BE2C (cell line): Measurements from ENCODE around the gene CZIB.
"Not testable (repeated sequence)": the region's sequence is repeated elsewhere in the genome, so short reads cannot be mapped to it uniquely, and the experiment has no call there.

Experiments
- DNase-seq: peaks from one replicate; pipeline ENCODE4 v3.0.0-alpha.2; 2020
- H3K27me3 ChIP-seq: fragments of 250-450 bp; sonication (Bioruptor Pico); 2 replicates; pipeline ENCODE4 v1.5.1; 2020; ENCODE audit warnings: mild to moderate bottlenecking
- H3K36me3 ChIP-seq: fragments of 250-450 bp; sonication (Bioruptor Pico); 2 replicates; pipeline ENCODE4 v1.5.1; 2020; ENCODE audit warnings: mild to moderate bottlenecking
- H3K4me1 ChIP-seq: fragments of 250-450 bp; sonication (Bioruptor Pico); 2 replicates; pipeline ENCODE4 v1.5.1; 2020
- H3K4me3 ChIP-seq: 2 replicates; pipeline ENCODE4 v1.5.1; 2011; ENCODE audit warnings: low read depth, low read length
- H3K9me3 ChIP-seq: fragments of 250-450 bp; sonication (Bioruptor Pico); 2 replicates; pipeline ENCODE4 v1.5.1; 2020
- CTCF ChIP-seq: IDR thresholded peaks from 2 replicates; pipeline ENCODE4 v1.5.1; 2012; ENCODE audit warnings: mild to moderate bottlenecking, low read depth, low read length

Gene CZIB

GRCh38 chr1:53210352-53210751 is 10.1 kb downstream of the CZIB start:
- Histone ChIP-seq H3K4me3 (no peak overlapping the region), H3K36me3 (peaks cover 3% of the 10 kb centered on the region; the same call in 1 of the 2 replicates), H3K27me3 (no peaks in the 10 kb centered on the region), H3K4me1 (no peaks in the 10 kb centered on the region), H3K9me3 (no peaks in the 10 kb centered on the region)
- no peak for DNase-seq
- no peak for TF ChIP-seq CTCF

- Histone ChIP-seq H3K4me1 (no peaks in the 10 kb centered on the region), H3K36me3 (no peaks in the 10 kb centered on the region), H3K9me3 (no peaks in the 10 kb centered on the region), H3K4me3 (no peak overlapping the region), H3K27me3 (no peaks in the 10 kb centered on the region)
- DNase-seq = no peak
- no peak for TF ChIP-seq CTCF
These were observed 12.7 kb downstream of the CZIB start for GRCh38 chr1:53207726-53208125.

- DNase-seq = no peak
- Histone ChIP-seq H3K4me1 (no peaks in the 10 kb centered on the region), H3K36me3 (no peaks in the 10 kb centered on the region), H3K9me3 (no peaks in the 10 kb centered on the region), H3K4me3 (no peak overlapping the region), H3K27me3 (no peaks in the 10 kb centered on the region)
- TF ChIP-seq CTCF = no peak
These were observed 13.6 kb downstream of the CZIB start for GRCh38 chr1:53206735-53207379.

- DNase-seq, H3K36me3 ChIP-seq, H3K4me1 ChIP-seq, H3K9me3 ChIP-seq, H3K27me3 ChIP-seq, H3K4me3 ChIP-seq: not testable (repeated sequence)
These were observed 14.2 kb downstream of the CZIB start for GRCh38 chr1:53206083-53206685.

- not testable (repeated sequence) for DNase-seq, H3K4me1 ChIP-seq, H3K9me3 ChIP-seq, H3K27me3 ChIP-seq, H3K4me3 ChIP-seq, H3K36me3 ChIP-seq
These were observed 14.9 kb downstream of the CZIB start for GRCh38 chr1:53205496-53205895.

- no peak for DNase-seq
- H3K4me1 ChIP-seq = no peaks in the 10 kb centered on the region
- H3K9me3 ChIP-seq = no peaks in the 10 kb centered on the region
- no peaks in the 10 kb centered on the region for H3K36me3 ChIP-seq
- TF ChIP-seq CTCF = no peak
- no peak overlapping the region for H3K4me3 ChIP-seq
- no peaks in the 10 kb centered on the region for H3K27me3 ChIP-seq
These were observed 17.0 kb downstream of the CZIB start for GRCh38 chr1:53203466-53203865.

GRCh38 chr1:53198241-53198651 is 22.2 kb downstream of the CZIB start:
- Histone ChIP-seq H3K4me1 (no peaks in the 10 kb centered on the region), H3K4me3 (no peak overlapping the region), H3K36me3 (no peaks in the 10 kb centered on the region), H3K27me3 (no peaks in the 10 kb centered on the region), H3K9me3 (no peaks in the 10 kb centered on the region)
- TF ChIP-seq CTCF = no peak
- DNase-seq = no peak
